ENCODE measurements around the gene OPN1LW.

The OPN1LW gene

GRCh38 chrX:154120567-154120966, 23.5 kb upstream of the OPN1LW start:
- no peak for ATAC-seq (replicated peaks)
- peaks cover 3% of the 10 kb centered on the region for H3K36me3 Mint-ChIP-seq (ENCODE audit: insufficient read depth)

GRCh38 chrX:154121207-154121606, 22.8 kb upstream of the OPN1LW start:
- H3K27ac Mint-ChIP-seq, result peak overlapping the region in 1 of 2 donors; percentile 68

More at GRCh38 chrX:154120567-154120966, 23.5 kb upstream of the OPN1LW start:
- H3K4me3 Mint-ChIP-seq, result no peak overlapping the region
- H3K27me3 Mint-ChIP-seq, result no peaks in the 10 kb centered on the region
- H3K27ac Mint-ChIP-seq, result no peak overlapping the region
- peaks cover 10 to 23% of the 10 kb centered on the region in 2 donors for H3K4me1 Mint-ChIP-seq (ENCODE audit: low read depth in 2 of 2)
- DNase-seq, result no peak
- no peaks in the 10 kb centered on the region for H3K9me3 Mint-ChIP-seq

GRCh38 chrX:154121961-154122360, 22.1 kb upstream of the OPN1LW start:
- ATAC-seq (replicated peaks) (no peak), DNase-seq (no peak)
- no peaks in the 10 kb centered on the region for H3K27me3 Mint-ChIP-seq
- H3K4me3 Mint-ChIP-seq, result no peak overlapping the region
- H3K9me3 Mint-ChIP-seq, result no peaks in the 10 kb centered on the region
- H3K4me1 Mint-ChIP-seq (ENCODE audit: low read depth in 2 of 2), result peaks cover 10 to 22% of the 10 kb centered on the region in 2 donors
- no peak overlapping the region for H3K27ac Mint-ChIP-seq
- H3K36me3 Mint-ChIP-seq (ENCODE audit: insufficient read depth), result peaks cover 3% of the 10 kb centered on the region

More at GRCh38 chrX:154121207-154121606, 22.8 kb upstream of the OPN1LW start:
- Mint-ChIP-seq H3K4me3 (no peak overlapping the region), H3K27me3 (no peaks in the 10 kb centered on the region), H3K9me3 (no peaks in the 10 kb centered on the region), H3K36me3 (ENCODE audit: insufficient read depth) (peaks cover 3% of the 10 kb centered on the region), H3K4me1 (ENCODE audit: low read depth in 2 of 2) (peaks cover 10 to 25% of the 10 kb centered on the region in 2 donors)
- no peak for ATAC-seq (replicated peaks)
- no peak for DNase-seq

- Mint-ChIP-seq H3K4me3 (peak overlapping the region; percentile 33 to 43), H3K36me3 (ENCODE audit: insufficient read depth) (peaks cover 3% of the 10 kb centered on the region), H3K9me3 (no peaks in the 10 kb centered on the region), H3K27ac (peak overlapping the region; percentile 41 to 82), H3K4me1 (ENCODE audit: low read depth in 2 of 2) (peaks cover 10 to 24% of the 10 kb centered on the region in 2 donors), H3K27me3 (no peaks in the 10 kb centered on the region)
- ATAC-seq (replicated peaks) (peak; percentile 93), DNase-seq (peak; percentile 2 to 8 (median 3))
Observed at GRCh38 chrX:154123241-154124219, 20.5 kb upstream of the OPN1LW start.

- ATAC-seq (replicated peaks), result no peak
- Mint-ChIP-seq H3K9me3 (no peaks in the 10 kb centered on the region), H3K27me3 (no peaks in the 10 kb centered on the region), H3K4me1 (ENCODE audit: low read depth in 2 of 2) (peaks cover 10 to 19% of the 10 kb centered on the region in 2 donors), H3K27ac (no peak overlapping the region), H3K36me3 (ENCODE audit: insufficient read depth) (peaks cover 3% of the 10 kb centered on the region), H3K4me3 (no peak overlapping the region)
- no peak for DNase-seq
Observed at GRCh38 chrX:154125391-154126040, 18.5 kb upstream of the OPN1LW start.

GRCh38 chrX:154126101-154126500, 17.9 kb upstream of the OPN1LW start:
- DNase-seq, result no peak
- H3K4me1 Mint-ChIP-seq (ENCODE audit: low read depth in 2 of 2), result peaks cover 10 to 19% of the 10 kb centered on the region in 2 donors
- H3K9me3 Mint-ChIP-seq, result no peaks in the 10 kb centered on the region
- H3K4me3 Mint-ChIP-seq, result no peak overlapping the region
- H3K27ac Mint-ChIP-seq, result no peak overlapping the region
- no peak for ATAC-seq (replicated peaks)
- H3K36me3 Mint-ChIP-seq (ENCODE audit: insufficient read depth), result peaks cover 3% of the 10 kb centered on the region
- no peaks in the 10 kb centered on the region for H3K27me3 Mint-ChIP-seq

- Mint-ChIP-seq H3K9me3 (no peaks in the 10 kb centered on the region), H3K27me3 (no peaks in the 10 kb centered on the region), H3K36me3 (ENCODE audit: insufficient read depth) (peaks cover 3% of the 10 kb centered on the region), H3K27ac (no peak overlapping the region), H3K4me3 (no peak overlapping the region), H3K4me1 (ENCODE audit: low read depth in 2 of 2) (peaks cover 8 to 9% of the 10 kb centered on the region in 2 donors)
- DNase-seq, result no peak
- ATAC-seq (replicated peaks), result no peak
Observed at GRCh38 chrX:154131955-154132354, 12.1 kb upstream of the OPN1LW start.

GRCh38 chrX:154132366-154132765, 11.7 kb upstream of the OPN1LW start:
- peaks cover 8 to 9% of the 10 kb centered on the region in 2 donors for H3K4me1 Mint-ChIP-seq (ENCODE audit: low read depth in 2 of 2)
- no peak overlapping the region for H3K27ac Mint-ChIP-seq
- H3K9me3 Mint-ChIP-seq, result no peaks in the 10 kb centered on the region
- no peak for ATAC-seq (replicated peaks)
- H3K27me3 Mint-ChIP-seq, result no peaks in the 10 kb centered on the region
- H3K4me3 Mint-ChIP-seq, result no peak overlapping the region
- peaks cover 3% of the 10 kb centered on the region for H3K36me3 Mint-ChIP-seq (ENCODE audit: insufficient read depth)
- DNase-seq, result no peak

GRCh38 chrX:154135458-154136229, 8.4 kb upstream of the OPN1LW start:
- Mint-ChIP-seq H3K4me3 (peak overlapping the region; percentile 76 to 84), H3K36me3 (ENCODE audit: insufficient read depth) (peaks cover 3% of the 10 kb centered on the region), H3K4me1 (ENCODE audit: low read depth in 2 of 2) (peaks cover 10 to 13% of the 10 kb centered on the region in 2 donors), H3K27me3 (no peaks in the 10 kb centered on the region), H3K27ac (peak overlapping the region; percentile 93 to 96), H3K9me3 (no peaks in the 10 kb centered on the region)
- DNase-seq (peak in 1 of 3 experiments; percentile 5), ATAC-seq (replicated peaks) (peak; percentile 59)

GRCh38 chrX:154136627-154137161, 7.3 kb upstream of the OPN1LW start:
- Mint-ChIP-seq H3K4me3 (peak overlapping the region; percentile 76 to 84), H3K9me3 (no peaks in the 10 kb centered on the region), H3K27me3 (no peaks in the 10 kb centered on the region), H3K4me1 (ENCODE audit: low read depth in 2 of 2) (peaks cover 10 to 13% of the 10 kb centered on the region in 2 donors), H3K36me3 (ENCODE audit: insufficient read depth) (peaks cover 3% of the 10 kb centered on the region), H3K27ac (peak overlapping the region; percentile 93 to 96)
- ATAC-seq (replicated peaks) (peak; percentile 78), DNase-seq (peak; percentile 60 to 69 (median 66))

- Mint-ChIP-seq H3K36me3 (ENCODE audit: insufficient read depth) (peaks cover 5% of the 10 kb centered on the region), H3K27ac (peak overlapping the region; percentile 80 to 85), H3K9me3 (no peaks in the 10 kb centered on the region), H3K4me1 (ENCODE audit: low read depth in 2 of 2) (peaks cover 10 to 13% of the 10 kb centered on the region in 2 donors), H3K27me3 (no peaks in the 10 kb centered on the region), H3K4me3 (no peak overlapping the region)
- DNase-seq (no peak), ATAC-seq (replicated peaks) (no peak)
Observed at GRCh38 chrX:154138857-154139256, 5.2 kb upstream of the OPN1LW start.

- Mint-ChIP-seq H3K4me3 (no peak overlapping the region), H3K36me3 (ENCODE audit: insufficient read depth) (peaks cover 6% of the 10 kb centered on the region), H3K27me3 (no peaks in the 10 kb centered on the region), H3K9me3 (no peaks in the 10 kb centered on the region), H3K4me1 (ENCODE audit: low read depth in 2 of 2) (peaks cover 10 to 13% of the 10 kb centered on the region in 2 donors), H3K27ac (peak overlapping the region in 1 of 2 donors; percentile 49)
- no peak for ATAC-seq (replicated peaks)
- DNase-seq, result no peak
Observed at GRCh38 chrX:154140206-154140605, 3.8 kb upstream of the OPN1LW start.

GRCh38 chrX:154140742-154141141, 3.3 kb upstream of the OPN1LW start:
- H3K4me3 Mint-ChIP-seq, result no peak overlapping the region
- ATAC-seq (replicated peaks) (no peak), DNase-seq (no peak)
- H3K9me3 Mint-ChIP-seq, result no peaks in the 10 kb centered on the region
- H3K27me3 Mint-ChIP-seq, result no peaks in the 10 kb centered on the region
- H3K36me3 Mint-ChIP-seq (ENCODE audit: insufficient read depth), result peaks cover 6% of the 10 kb centered on the region
- H3K4me1 Mint-ChIP-seq (ENCODE audit: low read depth in 2 of 2), result peaks cover 8 to 11% of the 10 kb centered on the region in 2 donors
- peak overlapping the region in 1 of 2 donors; percentile 49 for H3K27ac Mint-ChIP-seq

All from effector memory CD8-positive, alpha-beta T cell (primary cell).